GM12892 (cell line): Measurements from ENCODE around the gene MAGI2.

Experiments used
- DNase-seq: peaks from one replicate; pipeline ENCODE4 v3.0.0; 2011; ENCODE audit not compliant: insufficient read length
- FAIRE-seq: peaks from 2 replicates; lab custom pipeline; 2011; peaks lifted over from hg19 to GRCh38; lab: Jason Lieb, UNC
- POLR2A ChIP-seq: IDR thresholded peaks from 2 replicates; pipeline ENCODE4 v1.6.1; 2011; ENCODE audit warnings: low read depth, low read length, control low read depth
- POLR2AphosphoS5 ChIP-seq: IDR thresholded peaks from 2 replicates; pipeline ENCODE4 v1.6.1; 2011; ENCODE audit warnings: low read depth, low read length, control low read depth
- TAF1 ChIP-seq: IDR thresholded peaks from 2 replicates; pipeline ENCODE4 v1.6.1; 2011; ENCODE audit warnings: low read depth, mild to moderate bottlenecking, control low read depth, low read length, borderline replicate concordance

The MAGI2 gene

DNA sequence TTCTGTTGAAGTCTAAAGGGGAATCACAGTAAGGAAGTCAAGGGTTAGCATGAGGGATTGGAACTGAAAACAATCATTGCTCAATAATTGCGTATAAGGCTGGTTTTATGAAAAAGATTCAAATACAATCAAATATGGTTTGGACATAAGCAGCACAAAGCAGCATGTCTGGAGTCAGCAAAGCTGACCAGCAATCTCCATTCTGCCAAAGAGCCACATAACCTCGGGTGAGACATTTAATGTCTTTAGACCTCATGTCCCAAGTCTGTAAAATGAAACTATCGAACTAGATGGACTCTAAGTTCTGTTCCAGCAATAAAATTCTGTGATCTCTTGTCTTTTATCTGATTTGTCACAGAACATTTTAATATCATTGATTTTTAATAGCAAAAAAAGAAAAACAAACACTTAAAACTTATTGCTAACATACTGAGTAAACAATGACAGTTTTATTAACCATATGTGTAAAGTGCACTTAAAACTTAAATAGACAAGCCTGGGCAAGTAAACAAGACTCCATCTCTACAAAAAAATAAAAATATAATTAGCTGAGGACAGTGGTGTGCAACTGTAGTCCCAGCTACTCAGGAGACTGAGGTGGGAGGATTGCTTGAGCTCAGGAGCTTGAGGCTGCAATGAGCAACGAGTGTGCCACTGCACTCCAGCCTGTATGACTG, 217.0 kb downstream of the MAGI2 start:
- TF ChIP-seq POLR2AphosphoS5 (no peak), TAF1 (no peak), POLR2A (no peak)
- no peak for FAIRE-seq
- DNase-seq = no peak

DNA sequence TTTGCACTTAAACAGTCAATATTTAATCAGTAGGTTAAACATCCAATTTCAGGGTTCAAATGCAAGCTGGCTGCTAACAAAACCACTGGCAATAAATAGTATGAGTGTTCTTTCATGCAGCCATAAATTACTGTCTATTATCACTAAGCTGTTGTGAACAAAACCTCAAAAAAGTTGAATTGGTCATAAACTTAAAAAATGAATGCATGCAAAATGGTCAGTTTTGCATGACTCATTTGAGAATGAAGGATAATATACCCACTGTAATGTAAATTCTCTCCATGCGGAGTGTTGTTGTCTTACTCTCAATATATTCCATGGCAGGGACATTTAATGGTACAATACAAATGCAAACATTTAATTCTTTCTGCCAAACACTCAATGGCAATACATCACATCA, 226.4 kb downstream of the MAGI2 start:
- FAIRE-seq (no peak), DNase-seq (no peak)
- TF ChIP-seq POLR2A = no peak

DNA sequence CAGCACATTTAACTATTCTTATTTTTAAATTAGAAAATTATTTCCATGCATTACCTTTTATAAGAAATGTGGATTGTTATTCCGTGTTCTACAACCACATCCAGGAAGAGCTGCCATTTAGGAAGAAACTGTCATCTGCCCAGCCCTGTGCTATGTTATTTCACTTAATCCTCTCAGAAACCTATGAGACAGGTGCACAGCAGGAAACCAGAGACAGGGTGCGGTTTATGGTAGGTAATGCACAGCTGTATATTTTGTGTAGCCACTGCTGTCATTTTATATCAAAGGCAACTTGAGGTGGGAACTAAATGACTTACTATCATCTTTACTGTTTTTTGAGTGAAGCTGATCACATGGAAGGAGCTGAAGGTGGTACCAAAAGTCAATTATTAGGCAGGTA, 232.3 kb downstream of the MAGI2 start:
- TF ChIP-seq POLR2AphosphoS5 (no peak), POLR2A (no peak), TAF1 (no peak)
- FAIRE-seq (no peak), DNase-seq (no peak)

DNA sequence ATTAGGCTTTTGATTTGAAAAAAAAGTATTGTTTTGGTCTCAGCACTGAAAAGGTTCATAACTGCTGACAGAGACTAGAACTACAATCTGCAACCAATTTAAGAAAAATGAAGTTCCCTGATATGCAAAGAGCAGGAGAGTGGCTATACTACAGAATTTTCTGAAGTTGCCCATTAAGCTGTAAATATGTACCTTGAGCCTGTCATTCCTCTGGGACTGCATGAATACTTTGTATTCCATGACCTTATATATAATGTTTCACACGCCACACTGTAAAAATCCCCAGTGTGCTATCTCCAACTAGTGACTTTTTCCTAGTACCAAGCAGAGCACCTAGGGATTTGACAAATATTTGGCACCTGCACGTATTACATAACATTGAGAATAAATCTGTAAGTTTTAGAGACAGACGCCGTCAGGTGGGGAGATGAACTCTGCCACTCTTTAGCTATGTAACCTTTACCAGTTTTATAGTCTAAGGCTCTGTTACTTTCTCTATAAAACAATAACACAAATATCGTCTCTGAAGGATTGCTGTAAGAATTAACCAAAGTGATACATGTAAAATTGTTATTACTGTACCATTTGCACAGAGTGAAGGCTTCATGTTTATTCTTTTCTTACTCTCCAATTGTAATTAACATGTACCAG, 235.4 kb downstream of the MAGI2 start:
- TF ChIP-seq POLR2A (no peak), POLR2AphosphoS5 (no peak), TAF1 (no peak)
- DNase-seq (no peak), FAIRE-seq (no peak)

DNA sequence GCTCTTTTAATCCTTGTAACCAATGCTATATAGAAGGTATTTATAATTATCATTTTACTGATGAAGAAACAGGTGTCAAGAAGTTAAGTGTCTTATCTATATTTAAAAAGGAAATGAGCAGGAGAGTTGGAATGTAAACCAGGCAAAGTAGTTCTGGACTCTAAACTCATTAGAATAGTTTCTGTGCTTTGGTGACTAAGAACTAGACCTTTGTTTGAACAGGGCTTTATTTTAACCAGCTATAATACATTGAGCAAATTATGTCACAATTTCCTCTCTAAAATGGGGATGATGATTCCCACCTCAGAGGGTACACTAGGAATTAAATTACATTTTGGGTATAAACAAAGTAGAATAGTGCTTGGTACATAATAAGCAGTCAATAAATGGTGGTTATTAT, 236.0 kb downstream of the MAGI2 start:
- no peak for TF ChIP-seq TAF1
- TF ChIP-seq POLR2A = no peak
- TF ChIP-seq POLR2AphosphoS5 = no peak
- no peak for FAIRE-seq
- no peak for DNase-seq

DNA sequence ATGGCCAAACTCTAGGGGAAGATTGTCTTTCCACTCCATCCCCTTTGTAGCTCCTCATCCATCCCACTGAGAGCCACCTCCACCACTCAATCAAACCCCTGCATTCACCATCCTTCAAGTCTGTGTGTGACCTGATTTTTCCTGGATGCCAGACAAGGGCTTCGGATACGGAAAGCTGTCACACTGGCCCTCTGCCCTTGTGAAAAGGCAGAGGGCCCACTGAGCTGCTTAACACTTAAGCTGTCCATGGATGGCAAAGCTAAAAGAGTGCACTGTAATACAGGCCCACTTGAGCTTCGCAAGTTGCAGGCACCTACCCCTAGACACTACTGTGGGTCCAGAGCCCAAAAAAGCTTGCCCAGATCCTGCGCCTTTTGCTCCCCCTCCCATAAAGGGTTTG, 237.2 kb downstream of the MAGI2 start:
- FAIRE-seq (no peak), DNase-seq (no peak)
- TF ChIP-seq TAF1 (no peak), POLR2AphosphoS5 (no peak), POLR2A (no peak)

DNA sequence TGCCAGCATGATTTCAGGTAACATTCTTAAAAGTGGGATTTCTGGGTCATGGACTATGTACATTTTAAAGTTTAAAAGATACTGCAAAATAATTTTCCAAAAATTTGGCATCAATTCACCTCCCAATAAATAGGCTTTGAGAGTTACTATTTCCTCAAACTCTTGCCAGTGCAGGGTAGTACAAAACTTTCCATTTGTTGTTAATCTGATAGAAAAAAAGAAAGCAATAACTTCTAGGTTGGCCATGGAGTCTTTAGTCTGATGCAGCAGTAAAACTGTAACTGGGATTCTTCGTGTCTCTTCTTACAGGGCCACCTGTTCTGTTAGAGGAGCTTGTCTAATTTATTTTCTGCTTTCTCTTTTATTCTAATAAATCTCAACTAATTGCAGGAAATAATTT, 241.1 kb downstream of the MAGI2 start:
- DNase-seq = no peak
- TF ChIP-seq POLR2A = no peak
- no peak for FAIRE-seq

DNA sequence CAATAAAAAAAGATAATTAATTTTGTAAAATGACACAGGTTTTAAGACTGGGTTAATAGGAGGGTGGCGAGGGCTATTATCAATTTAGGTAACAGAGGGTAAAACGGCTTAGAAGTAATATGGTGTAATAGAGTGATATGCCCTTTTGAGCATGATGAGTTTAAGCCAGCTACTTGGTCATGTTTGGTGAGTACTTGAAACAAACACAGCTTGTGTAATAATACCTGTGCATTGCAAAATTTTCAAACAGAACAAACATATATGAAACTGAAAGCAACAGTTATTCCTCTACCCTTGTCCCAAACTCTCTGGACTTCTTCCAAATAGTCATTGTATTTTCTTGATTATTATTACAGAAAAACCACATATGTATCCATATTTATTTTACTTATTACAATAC, 241.7 kb downstream of the MAGI2 start:
- DNase-seq (no peak), FAIRE-seq (no peak)
- TF ChIP-seq POLR2A (no peak), POLR2AphosphoS5 (no peak), TAF1 (no peak)

DNA sequence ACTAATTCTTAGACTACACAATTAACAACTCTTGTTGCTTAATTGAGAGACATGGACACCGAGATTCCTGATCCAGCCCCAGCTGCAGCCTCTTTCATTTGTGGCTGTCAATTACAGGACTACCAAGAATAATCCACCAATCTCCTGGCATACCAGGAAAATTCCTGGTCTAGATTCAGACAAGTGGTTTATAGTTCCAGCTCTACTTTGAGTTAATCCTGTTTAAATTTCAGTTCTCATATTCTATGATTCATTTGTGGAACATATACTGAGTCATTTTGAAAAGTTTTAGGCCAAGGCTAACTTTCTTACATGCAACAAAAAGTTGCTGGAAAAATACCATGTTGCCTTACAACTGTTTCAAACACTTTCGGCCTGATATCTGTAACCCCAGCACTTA, 253.5 kb downstream of the MAGI2 start:
- no peak for FAIRE-seq
- TF ChIP-seq POLR2AphosphoS5 = no peak
- TF ChIP-seq TAF1 = no peak
- no peak for TF ChIP-seq POLR2A
- DNase-seq = no peak

DNA sequence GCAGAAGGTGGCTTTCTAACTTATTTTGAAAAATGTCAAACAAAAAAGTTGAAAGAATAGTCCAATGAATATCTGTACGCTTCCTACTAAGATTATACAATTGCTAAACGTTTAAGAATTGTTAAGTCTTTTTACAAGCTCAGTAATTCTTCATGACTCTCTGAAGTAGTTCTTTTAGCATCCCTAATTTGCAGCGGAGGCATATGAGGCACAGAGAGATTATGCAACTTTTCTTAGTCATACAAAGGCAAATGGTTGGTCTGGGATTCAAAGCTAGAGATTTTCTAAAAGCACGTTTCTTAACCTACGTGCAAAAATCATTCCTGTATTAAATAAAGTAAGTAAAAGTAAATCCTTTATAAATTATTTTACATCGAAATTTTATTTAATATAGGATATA, 254.2 kb downstream of the MAGI2 start:
- no peak for DNase-seq
- FAIRE-seq = no peak
- TF ChIP-seq POLR2AphosphoS5 = no peak
- no peak for TF ChIP-seq TAF1
- TF ChIP-seq POLR2A = no peak

DNA sequence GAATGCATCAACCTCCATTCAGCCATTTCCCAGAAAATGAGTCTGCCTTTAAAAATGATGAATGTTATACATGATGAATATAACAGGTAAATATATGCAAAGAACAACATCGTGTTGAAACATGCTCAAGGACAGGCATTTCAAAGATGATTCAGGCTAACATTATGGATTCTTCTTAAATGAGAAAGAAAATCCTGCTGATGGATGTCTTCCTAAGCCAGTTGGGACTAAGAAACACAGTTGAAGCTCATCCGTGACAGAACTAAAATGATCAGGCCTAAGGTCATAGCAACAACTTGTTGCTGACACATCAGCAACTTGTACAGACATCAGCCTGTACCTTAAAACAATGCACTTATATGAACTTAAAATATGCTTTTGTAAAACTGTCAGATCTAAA, 267.9 kb downstream of the MAGI2 start:
- no peak for FAIRE-seq
- TF ChIP-seq POLR2AphosphoS5 (no peak), POLR2A (no peak), TAF1 (no peak)
- no peak for DNase-seq

DNA sequence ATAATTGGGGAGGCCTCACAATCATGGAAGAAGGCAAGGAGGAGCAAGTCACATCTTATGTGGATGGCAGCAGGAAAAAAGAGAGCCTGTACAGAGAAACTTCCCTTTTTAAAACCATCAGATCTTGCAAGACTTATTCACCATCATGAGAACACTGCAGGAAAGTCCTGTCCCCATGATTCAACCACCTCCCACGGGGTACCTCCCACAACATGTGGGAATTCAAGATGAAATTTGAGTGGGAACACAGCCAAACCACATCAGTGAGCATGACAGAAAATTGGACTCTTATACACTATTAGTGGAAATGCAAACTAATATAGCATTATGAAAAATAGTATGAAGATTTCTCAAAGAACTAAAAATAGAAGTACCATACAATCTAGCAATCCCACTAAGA, 271.2 kb downstream of the MAGI2 start:
- TF ChIP-seq TAF1 (no peak), POLR2AphosphoS5 (no peak), POLR2A (no peak)
- DNase-seq = no peak
- FAIRE-seq = no peak

DNA sequence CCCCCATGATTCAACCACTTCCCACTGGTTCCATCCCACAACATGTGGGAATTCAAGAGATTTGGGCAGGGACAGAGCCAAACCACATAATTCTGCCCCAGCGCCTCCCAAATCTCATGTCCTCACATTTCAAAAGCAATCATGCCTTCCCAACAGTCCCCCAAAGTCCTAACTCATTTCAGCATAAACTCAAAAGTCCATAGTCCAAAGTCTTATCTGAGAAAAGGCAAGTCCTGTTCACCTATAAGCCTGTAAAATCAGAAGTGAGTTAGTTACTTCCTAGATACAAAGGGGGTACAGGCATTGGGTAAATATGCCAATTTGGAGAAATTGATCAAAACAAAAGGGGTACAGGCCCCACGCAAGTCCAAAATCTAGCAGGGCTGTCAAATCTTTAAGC, 272.9 kb downstream of the MAGI2 start:
- FAIRE-seq = no peak
- DNase-seq = no peak
- TF ChIP-seq POLR2A (no peak), POLR2AphosphoS5 (no peak), TAF1 (no peak)
